Measurements from ENCODE around the gene GSDME. TPM values are rescaled to one million over a fixed set of nuclear protein-coding genes. Genes with fewer than 3 reads are reported as not detected.

The GSDME gene
- total RNA-seq, 1 experiment from 2014 or later: 7.6 TPM

- TF ChIP-seq REST (IDR thresholded peaks at IDR 0.05; ENCODE audit: low read depth): peak; percentile 26
- no peak for TF ChIP-seq EGR1 (IDR thresholded peaks at IDR 0.05; ENCODE audit: low read depth)
- no peak for ATAC-seq
- CTCF ChIA-PET: interaction anchor here (1.0 kb wide), 1 partner anchor 64 kb away, joined by 4 read pairs; no protein-coding TSS in a partner anchor
- POLR2A ChIA-PET: no interaction called here
- BruUV-seq (replicated peaks): no TSS peak
- Histone ChIP-seq H3K79me2 (ENCODE audit: insufficient read depth, low read length) (no peaks in the 10 kb centered on the region), H4K20me1 (ENCODE audit: insufficient read depth) (no peaks in the 10 kb centered on the region), H2AFZ (ENCODE audit: low read depth, low read length, poor library complexity, severe bottlenecking) (no peak overlapping the region), H3K36me3 (ENCODE audit: control insufficient read depth in 1 of 2, insufficient read depth in 2 of 2, low read length in 2 of 2) (no peaks in the 10 kb centered on the region), H3K9me2 (ENCODE audit: insufficient read depth) (no peaks in the 10 kb centered on the region), H3K27me3 (ENCODE audit: insufficient read depth, low read length) (no peaks in the 10 kb centered on the region), H3K27ac (ENCODE audit: low read depth, low read length) (no peak overlapping the region), H3K4me2 (ENCODE audit: low read length) (no peak overlapping the region), H3K9me3 (ENCODE audit: control insufficient read depth in 1 of 2, insufficient read depth in 1 of 2, low read depth in 1 of 2, low read length in 2 of 2) (no peaks in the 10 kb centered on the region), H3K9ac (ENCODE audit: low read length) (no peak overlapping the region), H3K4me1 (ENCODE audit: control insufficient read depth in 1 of 2, insufficient read depth in 2 of 2, low read length in 2 of 2) (no peaks in the 10 kb centered on the region), H3K4me3 (replicated peaks in 1 of 2; ENCODE audit: low read depth in 1 of 2, low read length in 2 of 2) (no peak overlapping the region)
- RAD21 ChIA-PET (ENCODE audit: low non-redundant PET in 1 of 2, low total read pairs in 2 of 2, uncharacterized antibody in 2 of 2, unreplicated experiment in 2 of 2): no interaction called here
- DNase-seq (ENCODE audit: low read depth, low spot score): no peak
- intact Hi-C loops (cut with micrococcal nuclease): no loop called here
These were observed 8.7 kb downstream of the GSDME start for GRCh38 chr7:24748521-24748920.

GRCh38 chr7:24745355-24745754, 11.9 kb downstream of the GSDME start:
- ChIA-PET CTCF (no interaction called here), POLR2A (no interaction called here), RAD21 (ENCODE audit: low non-redundant PET in 1 of 2, low total read pairs in 2 of 2, uncharacterized antibody in 2 of 2, unreplicated experiment in 2 of 2) (no interaction called here)
- H3K36me3 ChIP-seq (ENCODE audit: control insufficient read depth in 1 of 2, insufficient read depth in 2 of 2, low read length in 2 of 2): no peaks in the 10 kb centered on the region
- H4K20me1 ChIP-seq (ENCODE audit: insufficient read depth): no peaks in the 10 kb centered on the region
- intact Hi-C loops (cut with micrococcal nuclease): no loop called here
- DNase-seq (ENCODE audit: low read depth, low spot score): no peak
- H3K9me2 ChIP-seq (ENCODE audit: insufficient read depth): no peaks in the 10 kb centered on the region
- no peak for ATAC-seq
- TF ChIP-seq POLR2A (IDR thresholded peaks at IDR 0.05; ENCODE audit: borderline replicate concordance, extremely low read depth, insufficient read depth, insufficient read length): no peak
- TF ChIP-seq ZBTB33 (IDR thresholded peaks at IDR 0.05; ENCODE audit: extremely low read depth, insufficient replicate concordance, low read length): no peak
- TF ChIP-seq SIN3A (IDR thresholded peaks at IDR 0.05; ENCODE audit: low read depth): no peak
- no peak for TF ChIP-seq MAX (IDR thresholded peaks at IDR 0.05)
- no peak for TF ChIP-seq SP1 (IDR thresholded peaks at IDR 0.05; ENCODE audit: low read depth)
- no peak for TF ChIP-seq SRF (IDR thresholded peaks at IDR 0.05; ENCODE audit: low read depth)
- no peak for TF ChIP-seq CBX3 (IDR thresholded peaks at IDR 0.05; ENCODE audit: low read depth)
- no peak for TF ChIP-seq EZH2phosphoT487 (IDR thresholded peaks at IDR 0.05; ENCODE audit: borderline replicate concordance)
- TF ChIP-seq ATF3 (IDR thresholded peaks at IDR 0.05): no peak
- TF ChIP-seq ELF1 (IDR thresholded peaks at IDR 0.05; ENCODE audit: borderline replicate concordance, low read depth): no peak
- no peaks in the 10 kb centered on the region for H3K9me3 ChIP-seq (ENCODE audit: control insufficient read depth in 1 of 2, insufficient read depth in 1 of 2, low read depth in 1 of 2, low read length in 2 of 2)
- peaks cover 0 to 6% of the 10 kb centered on the region in 2 experiments; a peak in 1 of 4 replicates for H3K4me1 ChIP-seq (ENCODE audit: control insufficient read depth in 1 of 2, insufficient read depth in 2 of 2, low read length in 2 of 2)
- no peak overlapping the region for H3K4me3 ChIP-seq (replicated peaks in 1 of 2; ENCODE audit: low read depth in 1 of 2, low read length in 2 of 2)
- no peaks in the 10 kb centered on the region for H3K27me3 ChIP-seq (ENCODE audit: insufficient read depth, low read length)
- no peak overlapping the region for H2AFZ ChIP-seq (ENCODE audit: low read depth, low read length, poor library complexity, severe bottlenecking)
- no peak overlapping the region for H3K4me2 ChIP-seq (ENCODE audit: low read length)
- H3K79me2 ChIP-seq (ENCODE audit: insufficient read depth, low read length): no peaks in the 10 kb centered on the region
- no peak overlapping the region for H3K9ac ChIP-seq (ENCODE audit: low read length)
- BruUV-seq (replicated peaks): no TSS peak
- no peak overlapping the region for H3K27ac ChIP-seq (ENCODE audit: low read depth, low read length)
